H9 (cell line): Measurements from ENCODE around the gene LRIT3. TPM values are rescaled to one million over a fixed set of nuclear protein-coding genes. Genes with fewer than 3 reads are reported as not detected.

ENCODE experiments used
- DNase-seq: peaks from one replicate; pipeline ENCODE4 v3.0.0-alpha.2; 2017
- H2AFZ ChIP-seq: one replicate; pipeline ENCODE4 v1.6.1; 2013; ENCODE audit warnings: mild to moderate bottlenecking, low read length, control low read depth, moderate library complexity
- H2AK5ac ChIP-seq: 2 replicates; pipeline ENCODE4 v1.6.1; 2013; ENCODE audit warnings: low read length, control low read depth, mixed read lengths; ENCODE audit not compliant: insufficient read length
- H2BK120ac ChIP-seq: one replicate; pipeline ENCODE4 v1.6.1; 2013; ENCODE audit warnings: low read depth, mild to moderate bottlenecking, low read length, control low read depth, inconsistent platforms; ENCODE audit not compliant: poor library complexity, severe bottlenecking
- H2BK12ac ChIP-seq: 2 replicates; pipeline ENCODE4 v1.6.1; 2013; ENCODE audit warnings: low read length, control low read depth, mixed read lengths, low read depth; ENCODE audit not compliant: insufficient read length
- H2BK15ac ChIP-seq: 2 replicates; pipeline ENCODE4 v1.6.1; 2013; ENCODE audit warnings: low read depth, low read length, control low read depth
- H2BK20ac ChIP-seq: one replicate; pipeline ENCODE4 v1.6.1; 2013; ENCODE audit warnings: low read depth, mild to moderate bottlenecking, low read length, control low read depth, inconsistent platforms; ENCODE audit not compliant: poor library complexity, severe bottlenecking
- H2BK5ac ChIP-seq: 2 replicates; pipeline ENCODE4 v1.6.1; 2013; ENCODE audit warnings: low read length, control low read depth, mixed read lengths; ENCODE audit not compliant: insufficient read length
- H3K14ac ChIP-seq: 2 replicates; pipeline ENCODE4 v1.6.1; 2013; ENCODE audit warnings: low read length, control low read depth; ENCODE audit not compliant: insufficient read depth
- H3K18ac ChIP-seq: 2 replicates; pipeline ENCODE4 v1.6.1; 2013; ENCODE audit warnings: low read depth, mild to moderate bottlenecking, mixed read lengths, low read length, control low read depth; ENCODE audit not compliant: insufficient read length
- H3K23ac ChIP-seq: 2 replicates; pipeline ENCODE4 v1.6.1; 2013; ENCODE audit warnings: low read length, control low read depth, mixed read lengths, low read depth; ENCODE audit not compliant: insufficient read length
- H3K23me2 ChIP-seq: 2 replicates; pipeline ENCODE4 v1.6.1; 2013; ENCODE audit warnings: low read depth, mild to moderate bottlenecking, mixed read lengths, low read length, control low read depth; ENCODE audit not compliant: insufficient read length, poor library complexity, severe bottlenecking
- H3K27ac ChIP-seq: 2 replicates; pipeline ENCODE4 v1.5.1; 2013; ENCODE audit warnings: low read length, control low read depth, mixed read lengths, low read depth; ENCODE audit not compliant: insufficient read length
- H3K27me3 ChIP-seq: 2 replicates; pipeline ENCODE4 v1.6.1; 2013; ENCODE audit warnings: low read length, control low read depth, inconsistent platforms; ENCODE audit not compliant: insufficient read depth
- H3K4ac ChIP-seq: 2 replicates; pipeline ENCODE4 v1.6.1; 2013; ENCODE audit warnings: low read depth, mild to moderate bottlenecking, control low read depth, inconsistent platforms, low read length, moderate library complexity
- H3K4me1 ChIP-seq: 2 replicates; pipeline ENCODE4 v1.6.1; 2013; ENCODE audit warnings: low read length, control low read depth, inconsistent platforms; ENCODE audit not compliant: insufficient read depth
- H3K4me2 ChIP-seq: 2 replicates; pipeline ENCODE4 v1.6.1; 2013; ENCODE audit warnings: low read length, control low read depth, mixed read lengths; ENCODE audit not compliant: insufficient read length, insufficient read depth
- H3K56ac ChIP-seq: 2 replicates; pipeline ENCODE4 v1.6.1; 2013; ENCODE audit warnings: low read depth, mild to moderate bottlenecking, mixed read lengths, low read length, control low read depth; ENCODE audit not compliant: insufficient read length
- H3K79me1 ChIP-seq: 2 replicates; pipeline ENCODE4 v1.6.1; 2013; ENCODE audit warnings: low read depth, mild to moderate bottlenecking, moderate library complexity, low read length, control low read depth, inconsistent platforms; ENCODE audit not compliant: insufficient read depth, poor library complexity, severe bottlenecking
- H3K79me2 ChIP-seq: 2 replicates; pipeline ENCODE4 v1.6.1; 2013; ENCODE audit warnings: low read length, control low read depth, inconsistent platforms; ENCODE audit not compliant: insufficient read depth
- H3K9ac ChIP-seq: 2 replicates; pipeline ENCODE4 v1.6.1; 2013; ENCODE audit warnings: low read length, control low read depth, mixed read lengths; ENCODE audit not compliant: insufficient read length; ENCODE audit errors: extremely low read depth
- H3K9me3 ChIP-seq: one replicate; pipeline ENCODE4 v1.6.1; 2013; ENCODE audit warnings: low read depth, low read length, inconsistent platforms; ENCODE audit not compliant: control insufficient read depth
- H3T11ph ChIP-seq: one replicate; pipeline ENCODE4 v1.6.1; 2013; ENCODE audit warnings: mild to moderate bottlenecking, low read length, control low read depth, inconsistent platforms
- H4K20me1 ChIP-seq: one replicate; pipeline ENCODE4 v1.6.1; 2013; ENCODE audit not compliant: control insufficient read depth, insufficient read length, insufficient read depth
- H4K5ac ChIP-seq: 2 replicates; pipeline ENCODE4 v1.6.1; 2013; ENCODE audit warnings: low read depth, mild to moderate bottlenecking, mixed read lengths, low read length, control low read depth; ENCODE audit not compliant: insufficient read length
- H4K8ac ChIP-seq: replicated peaks from 2 replicates; pipeline ENCODE4 v1.6.1; 2013; ENCODE audit warnings: low read length, control low read depth, mixed read lengths, low read depth; ENCODE audit not compliant: insufficient read length
- H4K91ac ChIP-seq: 2 replicates; pipeline ENCODE4 v1.6.1; 2013; ENCODE audit warnings: low read depth, mild to moderate bottlenecking, moderate library complexity, mixed read lengths, low read length, control low read depth; ENCODE audit not compliant: insufficient read length
- H3K27ac Mint-ChIP-seq, 3 experiments: 2 replicates in 2 of 3; 3 replicates in 1 of 3; pipeline ENCODE4 v1.8.0; 2020 to 2021; ENCODE audit warnings: mixed read lengths in 3 of 3, mild to moderate bottlenecking in 1 of 3, moderate library complexity in 1 of 3
- H3K27me3 Mint-ChIP-seq: 2 replicates; pipeline ENCODE4 v1.8.0; 2021; ENCODE audit warnings: low read depth, mild to moderate bottlenecking, moderate library complexity, mixed read lengths
- H3K36me3 Mint-ChIP-seq, 3 experiments: 2 replicates in 2 of 3; 3 replicates in 1 of 3; pipeline ENCODE4 v1.8.0; 2020 to 2021; ENCODE audit warnings: low read depth in 3 of 3, mixed read lengths in 3 of 3; ENCODE audit not compliant: insufficient read depth in 1 of 3
- H3K4me1 Mint-ChIP-seq, 2 experiments: 2 replicates each; pipeline ENCODE4 v1.8.0; 2020; ENCODE audit warnings: mixed read lengths in 2 of 2
- H3K4me3 Mint-ChIP-seq, 2 experiments: 2 replicates in 1 of 2; 3 replicates in 1 of 2; pipeline ENCODE4 v1.8.0; 2020 to 2021; ENCODE audit warnings: mild to moderate bottlenecking in 2 of 2, mixed read lengths in 2 of 2, moderate library complexity in 1 of 2
- H3K9me3 Mint-ChIP-seq, 2 experiments: 2 replicates in 1 of 2; 3 replicates in 1 of 2; pipeline ENCODE4 v1.8.0; 2020; ENCODE audit warnings: mild to moderate bottlenecking in 2 of 2, mixed read lengths in 2 of 2, moderate library complexity in 1 of 2
- WGBS: extraction: QIAGEN DNeasy Blood & Tissue Kit; methylation state at CpG from one replicate; pipeline ENCODE4 v1.1.7; 2013; ENCODE audit warnings: missing lambda C conversion rate, low lambda C conversion rate, mixed read lengths; ENCODE audit not compliant: insufficient read length; ENCODE audit errors: extremely low coverage; 5-methylcytosine and 5-hydroxymethylcytosine counted together
- total RNA-seq: library from RNA; stranded (reverse); gene quantifications from 2 replicates; pipeline ENCODE4 v1.2.1, GENCODE V29; 2021
- TF ChIP-seq, protein P1 (sequence below): fragments of 200-600 bp; sonication (generic); conservative IDR thresholded peaks from 3 replicates; pipeline ENCODE4 v1.8.0; 2021; ENCODE audit warnings: antibody characterized with exemption, mild to moderate bottlenecking

The LRIT3 gene
- total RNA-seq, 1 experiment from 2014 or later: 0.07 TPM

DNA sequence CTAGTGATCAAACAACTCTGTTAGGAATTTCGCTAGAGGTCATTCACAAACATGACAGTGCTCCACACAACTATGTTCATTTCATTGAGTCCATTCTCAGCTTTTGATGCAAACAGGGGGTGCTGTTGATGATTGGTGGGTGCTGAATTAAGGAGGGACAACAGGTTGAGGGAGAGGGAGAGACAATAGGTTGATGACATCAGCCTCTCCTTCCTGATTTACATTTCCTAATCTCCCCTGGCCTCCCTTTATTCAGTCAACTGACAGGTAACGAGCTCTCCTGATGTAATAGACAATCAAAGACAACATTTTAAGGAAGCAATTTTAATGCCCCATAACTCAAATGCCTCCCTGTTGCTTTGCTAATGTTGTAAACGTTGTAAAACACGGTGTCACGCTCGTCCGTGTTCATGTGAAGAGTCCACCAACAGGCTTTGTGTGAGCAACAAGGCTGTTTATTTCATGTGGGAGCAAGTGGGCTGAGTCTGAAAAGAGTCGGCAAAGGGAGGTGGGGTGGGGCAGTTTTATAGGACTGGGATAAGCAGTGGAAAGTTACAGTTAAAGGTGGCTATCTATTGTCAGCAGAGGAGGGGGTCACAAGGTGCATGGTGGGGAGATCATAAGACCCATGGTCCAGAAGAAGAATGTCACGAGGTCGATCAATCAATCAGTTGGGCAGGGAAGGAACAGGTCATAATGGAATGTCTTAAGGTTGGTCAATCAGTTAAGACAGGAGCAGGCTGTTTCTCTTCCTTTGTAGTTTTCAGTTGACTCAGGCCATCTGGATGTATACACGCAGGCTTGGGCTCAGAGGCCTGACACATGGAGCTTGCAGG is 37.1 kb upstream of the LRIT3 start:
- no peak overlapping the region; a peak in 2 of 5 replicates for H3K4me3 Mint-ChIP-seq
- TF ChIP-seq, protein P1, sequence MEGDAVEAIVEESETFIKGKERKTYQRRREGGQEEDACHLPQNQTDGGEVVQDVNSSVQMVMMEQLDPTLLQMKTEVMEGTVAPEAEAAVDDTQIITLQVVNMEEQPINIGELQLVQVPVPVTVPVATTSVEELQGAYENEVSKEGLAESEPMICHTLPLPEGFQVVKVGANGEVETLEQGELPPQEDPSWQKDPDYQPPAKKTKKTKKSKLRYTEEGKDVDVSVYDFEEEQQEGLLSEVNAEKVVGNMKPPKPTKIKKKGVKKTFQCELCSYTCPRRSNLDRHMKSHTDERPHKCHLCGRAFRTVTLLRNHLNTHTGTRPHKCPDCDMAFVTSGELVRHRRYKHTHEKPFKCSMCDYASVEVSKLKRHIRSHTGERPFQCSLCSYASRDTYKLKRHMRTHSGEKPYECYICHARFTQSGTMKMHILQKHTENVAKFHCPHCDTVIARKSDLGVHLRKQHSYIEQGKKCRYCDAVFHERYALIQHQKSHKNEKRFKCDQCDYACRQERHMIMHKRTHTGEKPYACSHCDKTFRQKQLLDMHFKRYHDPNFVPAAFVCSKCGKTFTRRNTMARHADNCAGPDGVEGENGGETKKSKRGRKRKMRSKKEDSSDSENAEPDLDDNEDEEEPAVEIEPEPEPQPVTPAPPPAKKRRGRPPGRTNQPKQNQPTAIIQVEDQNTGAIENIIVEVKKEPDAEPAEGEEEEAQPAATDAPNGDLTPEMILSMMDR: no peak
- DNase-seq: no peak

More for the DNA sequence above, 37.1 kb upstream of the LRIT3 start:
- H3K36me3 Mint-ChIP-seq: peaks cover 0 to 2% (median 2%) of the 10 kb centered on the region in 3 experiments; a peak in 2 of 7 replicates
- Histone ChIP-seq H3K4ac (no peak overlapping the region), H3K4me2 (peak overlapping the region; percentile 6), H3K14ac (no peak overlapping the region; the same call in 1 of the 2 replicates), H2BK12ac (no peak overlapping the region), H2BK120ac (no peak overlapping the region), H4K5ac (no peak overlapping the region), H3K9me3 (no peaks in the 10 kb centered on the region), H4K8ac (no peak overlapping the region), H2BK5ac (no peak overlapping the region), H4K20me1 (no peaks in the 10 kb centered on the region), H3K56ac (no peak overlapping the region), H2BK15ac (no peak overlapping the region), H3K23me2 (peaks cover 5% of the 10 kb centered on the region), H3K9ac (no peak overlapping the region), H2BK20ac (no peak overlapping the region), H2AFZ (no peak overlapping the region), H2AK5ac (no peak overlapping the region), H3K4me1 (peaks cover 2% of the 10 kb centered on the region; the same call in 1 of the 2 replicates), H3K27me3 (no peaks in the 10 kb centered on the region), H3T11ph (peak overlapping the region; percentile 63), H3K23ac (no peak overlapping the region), H3K79me2 (peaks cover 1% of the 10 kb centered on the region; the same call in 1 of the 2 replicates), H3K27ac (no peak overlapping the region), H4K91ac (no peak overlapping the region), H3K18ac (peak overlapping the region; percentile 58), H3K79me1 (no peaks in the 10 kb centered on the region)
- H3K9me3 Mint-ChIP-seq: peaks cover 0 to 2% of the 10 kb centered on the region in 2 experiments; a peak in 1 of 5 replicates
- H3K27me3 Mint-ChIP-seq: no peaks in the 10 kb centered on the region
- peak overlapping the region; percentile 3 to 86 (median 37); a peak in 6 of 7 replicates for H3K27ac Mint-ChIP-seq
- peaks cover 14 to 24% of the 10 kb centered on the region in 2 experiments for H3K4me1 Mint-ChIP-seq
- WGBS: no CpG with 5 or more reads among the region's 11 CpGs
